Neural crest cell (in vitro differentiated cells): ENCODE data around the gene LONP2. TPM values are rescaled to one million over a fixed set of nuclear protein-coding genes. Genes with fewer than 3 reads are reported as not detected.
A peak's percentile ranks its signal among the peaks of the same experiment; 100 is the strongest.
"Not testable (repeated sequence)": the region's sequence is repeated elsewhere in the genome, so short reads cannot be mapped to it uniquely, and the experiment has no call there.

Source experiments
- DNase-seq: peaks from one replicate; pipeline ENCODE4 v3.0.0; 2021; ENCODE audit warnings: low read depth, mixed read lengths, low spot score
- H3K27ac Mint-ChIP-seq: one replicate; pipeline ENCODE4 v1.8.0; 2021; ENCODE audit warnings: mild to moderate bottlenecking, mixed read lengths; ENCODE audit not compliant: unreplicated experiment
- H3K27me3 Mint-ChIP-seq: 2 replicates; pipeline ENCODE4 v1.8.0; 2021; ENCODE audit warnings: low read depth, mild to moderate bottlenecking, mixed read lengths
- H3K36me3 Mint-ChIP-seq: 2 replicates; pipeline ENCODE4 v1.8.0; 2021; ENCODE audit warnings: low read depth, mild to moderate bottlenecking, mixed read lengths
- H3K4me1 Mint-ChIP-seq: 2 replicates; pipeline ENCODE4 v1.8.0; 2021; ENCODE audit warnings: mixed read lengths
- H3K4me3 Mint-ChIP-seq: one replicate; pipeline ENCODE4 v1.8.0; 2021; ENCODE audit warnings: mild to moderate bottlenecking, mixed read lengths
- H3K9me3 Mint-ChIP-seq: 2 replicates; pipeline ENCODE4 v1.8.0; 2021; ENCODE audit warnings: mixed read lengths
- total RNA-seq: library from RNA; stranded (reverse); gene quantifications from 2 replicates; pipeline ENCODE4 v1.2.1, GENCODE V29; 2021
- TF ChIP-seq, protein P1 (sequence below): fragments of 200-600 bp; sonication (generic); conservative IDR thresholded peaks from 2 replicates; pipeline ENCODE4 v1.5.0; 2021; ENCODE audit warnings: antibody characterized with exemption, mild to moderate bottlenecking

LONP2 gene
- total RNA-seq, 1 donor from 2014 or later: 42.4 TPM

DNA sequence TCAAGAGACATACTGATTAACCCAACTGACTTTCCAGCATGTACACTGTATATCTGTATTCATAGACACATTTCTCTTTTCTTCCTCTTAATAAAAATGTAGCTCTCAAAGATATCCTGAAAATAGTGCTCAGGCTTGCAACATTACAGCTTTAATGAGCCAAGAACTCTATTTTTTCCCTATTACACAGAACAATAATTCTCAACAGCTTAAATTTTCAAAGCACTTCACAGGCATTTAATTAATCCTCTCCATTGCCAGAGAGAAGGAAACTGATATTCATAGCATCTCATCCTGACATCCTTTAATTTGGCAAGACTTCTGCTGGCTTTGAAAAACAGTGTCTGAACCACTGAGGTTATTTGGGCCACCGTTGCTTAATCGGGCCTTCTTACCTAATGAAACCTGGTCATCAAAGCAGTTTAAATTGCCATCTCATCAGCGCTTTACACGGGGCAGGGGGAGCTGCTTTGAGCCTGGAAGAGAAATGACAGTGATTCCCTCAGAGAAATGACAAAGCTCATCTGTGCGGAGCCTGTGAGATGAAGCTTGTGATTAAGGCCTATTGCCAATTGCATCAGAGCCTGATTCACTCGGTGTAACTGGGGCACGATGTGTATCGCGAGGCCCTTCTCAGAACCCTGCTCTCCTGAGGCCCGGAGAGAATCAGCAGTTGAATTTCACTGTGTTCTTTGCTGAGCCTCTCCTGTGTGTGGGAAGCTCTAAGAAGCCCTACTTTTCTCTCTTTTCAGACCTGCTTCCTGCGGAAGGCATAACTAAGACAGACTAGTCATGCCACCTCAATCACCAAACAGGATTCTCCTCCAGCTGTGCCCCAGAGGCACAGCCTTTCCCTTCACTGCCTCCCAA is 149.6 kb downstream of the LONP2 start:
- no peaks in the 10 kb centered on the region for H3K9me3 Mint-ChIP-seq
- DNase-seq: no peak
- H3K4me1 Mint-ChIP-seq: peaks cover 3% of the 10 kb centered on the region
- TF ChIP-seq, protein P1, sequence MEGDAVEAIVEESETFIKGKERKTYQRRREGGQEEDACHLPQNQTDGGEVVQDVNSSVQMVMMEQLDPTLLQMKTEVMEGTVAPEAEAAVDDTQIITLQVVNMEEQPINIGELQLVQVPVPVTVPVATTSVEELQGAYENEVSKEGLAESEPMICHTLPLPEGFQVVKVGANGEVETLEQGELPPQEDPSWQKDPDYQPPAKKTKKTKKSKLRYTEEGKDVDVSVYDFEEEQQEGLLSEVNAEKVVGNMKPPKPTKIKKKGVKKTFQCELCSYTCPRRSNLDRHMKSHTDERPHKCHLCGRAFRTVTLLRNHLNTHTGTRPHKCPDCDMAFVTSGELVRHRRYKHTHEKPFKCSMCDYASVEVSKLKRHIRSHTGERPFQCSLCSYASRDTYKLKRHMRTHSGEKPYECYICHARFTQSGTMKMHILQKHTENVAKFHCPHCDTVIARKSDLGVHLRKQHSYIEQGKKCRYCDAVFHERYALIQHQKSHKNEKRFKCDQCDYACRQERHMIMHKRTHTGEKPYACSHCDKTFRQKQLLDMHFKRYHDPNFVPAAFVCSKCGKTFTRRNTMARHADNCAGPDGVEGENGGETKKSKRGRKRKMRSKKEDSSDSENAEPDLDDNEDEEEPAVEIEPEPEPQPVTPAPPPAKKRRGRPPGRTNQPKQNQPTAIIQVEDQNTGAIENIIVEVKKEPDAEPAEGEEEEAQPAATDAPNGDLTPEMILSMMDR: no peak
- H3K4me3 Mint-ChIP-seq: no peak overlapping the region
- no peaks in the 10 kb centered on the region for H3K36me3 Mint-ChIP-seq
- H3K27ac Mint-ChIP-seq: peak overlapping the region; percentile 12
- H3K27me3 Mint-ChIP-seq: no peaks in the 10 kb centered on the region

DNA sequence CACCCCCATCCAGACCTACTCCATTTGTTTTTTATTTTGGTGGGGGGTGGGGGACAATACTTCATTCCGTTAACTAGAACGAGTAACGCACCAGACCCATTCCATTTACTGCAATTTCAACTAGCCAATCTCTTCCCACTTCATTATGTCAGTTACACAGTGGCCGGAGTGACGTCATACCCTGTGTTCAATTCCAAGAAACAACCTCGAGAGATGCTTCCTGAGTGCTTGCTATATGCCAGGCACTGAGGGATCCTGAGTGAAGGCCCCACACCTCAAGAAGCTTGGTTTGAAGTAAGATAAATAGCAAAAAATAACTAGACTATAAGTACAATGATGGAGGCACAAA is 150.2 kb downstream of the LONP2 start:
- H3K27ac Mint-ChIP-seq: peak overlapping the region; percentile 12
- H3K36me3 Mint-ChIP-seq: no peaks in the 10 kb centered on the region
- TF ChIP-seq, protein P1: no peak

DNA sequence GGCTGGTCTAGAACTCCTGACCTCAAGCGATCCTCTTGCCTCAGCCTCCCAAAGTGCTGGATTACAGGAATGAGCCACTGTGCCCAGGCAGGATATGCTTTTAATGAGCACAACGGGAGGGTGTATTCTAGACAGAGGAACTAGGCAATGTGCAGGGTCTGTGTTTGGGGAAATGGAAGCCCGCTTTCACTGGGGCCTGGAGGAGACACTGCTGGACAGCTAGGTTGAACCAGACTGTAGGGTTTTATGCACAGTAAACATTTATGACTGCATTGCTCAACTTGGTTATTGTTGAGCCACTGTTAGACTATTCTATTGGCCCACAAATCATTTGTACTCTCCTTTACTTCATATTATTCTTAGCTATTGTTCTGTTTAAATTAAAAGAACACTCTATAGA is 151.3 kb downstream of the LONP2 start:
- no peak overlapping the region for H3K27ac Mint-ChIP-seq
- peaks cover 3% of the 10 kb centered on the region for H3K4me1 Mint-ChIP-seq
- DNase-seq: no peak
- H3K36me3 Mint-ChIP-seq: no peaks in the 10 kb centered on the region
- TF ChIP-seq, protein P1: no peak
- H3K9me3 Mint-ChIP-seq: no peaks in the 10 kb centered on the region
- no peak overlapping the region for H3K4me3 Mint-ChIP-seq
- no peaks in the 10 kb centered on the region for H3K27me3 Mint-ChIP-seq

More for the DNA sequence above, 150.2 kb downstream of the LONP2 start:
- Mint-ChIP-seq H3K4me3 (no peak overlapping the region), H3K27me3 (no peaks in the 10 kb centered on the region), H3K4me1 (peaks cover 3% of the 10 kb centered on the region), H3K9me3 (no peaks in the 10 kb centered on the region)
- no peak for DNase-seq

DNA sequence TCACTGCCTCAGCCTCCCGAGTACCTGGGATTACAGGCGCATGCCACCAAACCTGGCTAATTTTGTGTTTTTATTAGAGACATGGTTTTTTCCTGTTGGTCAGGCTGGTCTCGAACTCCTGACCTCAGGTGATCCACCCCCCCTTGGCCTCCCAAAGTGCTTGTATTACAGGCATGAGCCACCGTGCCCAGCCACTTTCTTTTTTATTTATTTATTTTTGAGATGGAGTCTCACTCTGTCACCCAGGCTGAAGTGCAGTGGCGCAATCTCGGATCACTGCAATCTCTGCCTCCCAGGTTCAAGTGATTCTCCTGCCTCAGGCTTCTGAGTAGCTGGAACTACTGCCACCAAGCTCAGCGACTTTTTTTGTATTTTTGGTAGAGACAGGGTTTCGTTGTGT is 158.4 kb downstream of the LONP2 start:
- not testable (repeated sequence) for H3K4me1 Mint-ChIP-seq, H3K4me3 Mint-ChIP-seq

DNA sequence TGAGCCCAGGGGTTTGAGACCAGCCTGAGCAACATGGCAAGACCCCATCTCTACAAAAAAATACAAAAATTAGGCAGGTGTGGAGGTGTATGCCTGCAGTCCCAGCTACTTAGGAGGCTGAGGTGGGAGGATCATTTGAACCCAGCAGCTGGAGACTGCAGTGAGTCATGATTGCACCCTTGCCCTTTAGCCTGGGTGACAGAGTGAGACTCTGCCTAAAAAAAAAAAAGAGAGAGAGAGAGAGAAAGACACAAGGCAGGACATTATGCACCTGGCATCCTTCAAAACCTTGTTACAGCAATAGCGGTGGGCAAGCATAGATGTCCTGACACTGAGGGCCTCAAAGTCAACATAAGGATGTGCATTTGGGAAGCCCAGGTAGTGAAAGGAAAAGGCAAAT is 161.1 kb downstream of the LONP2 start:
- H3K27ac Mint-ChIP-seq: no peak overlapping the region
- TF ChIP-seq, protein P1: no peak

More for the DNA sequence above, 158.4 kb downstream of the LONP2 start:
- not testable (repeated sequence) for DNase-seq, H3K27ac Mint-ChIP-seq, H3K9me3 Mint-ChIP-seq, H3K36me3 Mint-ChIP-seq, H3K27me3 Mint-ChIP-seq

DNA sequence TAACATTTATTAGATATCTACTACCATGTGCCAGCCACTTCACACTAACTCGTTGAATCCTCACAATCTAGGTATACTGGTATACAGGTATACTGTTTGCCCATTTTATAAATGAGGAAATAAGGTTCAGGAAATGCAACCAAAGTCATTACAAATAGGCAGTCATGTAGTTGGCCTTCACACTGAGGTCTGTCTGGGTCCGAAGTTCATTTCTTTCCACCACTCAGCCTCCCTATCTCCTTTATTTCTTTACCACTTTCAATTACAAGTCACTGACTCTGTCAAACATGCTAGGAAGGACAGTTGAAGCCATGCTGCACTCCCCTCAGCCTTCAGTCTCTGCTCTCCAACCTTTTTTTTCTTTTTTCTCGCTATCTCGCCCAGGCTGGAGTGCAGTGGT is 161.8 kb downstream of the LONP2 start:
- TF ChIP-seq, protein P1: no peak
- Mint-ChIP-seq H3K27ac (no peak overlapping the region), H3K4me1 (no peaks in the 10 kb centered on the region), H3K9me3 (no peaks in the 10 kb centered on the region), H3K4me3 (no peak overlapping the region), H3K36me3 (no peaks in the 10 kb centered on the region), H3K27me3 (no peaks in the 10 kb centered on the region)
- DNase-seq: no peak

More for the DNA sequence above, 161.1 kb downstream of the LONP2 start:
- no peaks in the 10 kb centered on the region for H3K4me1 Mint-ChIP-seq
- no peak for DNase-seq
- H3K27me3 Mint-ChIP-seq: no peaks in the 10 kb centered on the region
- H3K36me3 Mint-ChIP-seq: no peaks in the 10 kb centered on the region
- no peaks in the 10 kb centered on the region for H3K9me3 Mint-ChIP-seq
- H3K4me3 Mint-ChIP-seq: no peak overlapping the region
